Measurements from ENCODE around the gene ZNF689.
A peak's percentile ranks its signal among the peaks of the same experiment; 100 is the strongest.

ZNF689 gene

GRCh38 chr16:30559690-30560089 lies 50.5 kb downstream of the ZNF689 start:
- peak in 1 of 2 donors; percentile 45 for DNase-seq

- no peak for DNase-seq
These were observed 51.3 kb downstream of the ZNF689 start for GRCh38 chr16:30558789-30559377.

DNA sequence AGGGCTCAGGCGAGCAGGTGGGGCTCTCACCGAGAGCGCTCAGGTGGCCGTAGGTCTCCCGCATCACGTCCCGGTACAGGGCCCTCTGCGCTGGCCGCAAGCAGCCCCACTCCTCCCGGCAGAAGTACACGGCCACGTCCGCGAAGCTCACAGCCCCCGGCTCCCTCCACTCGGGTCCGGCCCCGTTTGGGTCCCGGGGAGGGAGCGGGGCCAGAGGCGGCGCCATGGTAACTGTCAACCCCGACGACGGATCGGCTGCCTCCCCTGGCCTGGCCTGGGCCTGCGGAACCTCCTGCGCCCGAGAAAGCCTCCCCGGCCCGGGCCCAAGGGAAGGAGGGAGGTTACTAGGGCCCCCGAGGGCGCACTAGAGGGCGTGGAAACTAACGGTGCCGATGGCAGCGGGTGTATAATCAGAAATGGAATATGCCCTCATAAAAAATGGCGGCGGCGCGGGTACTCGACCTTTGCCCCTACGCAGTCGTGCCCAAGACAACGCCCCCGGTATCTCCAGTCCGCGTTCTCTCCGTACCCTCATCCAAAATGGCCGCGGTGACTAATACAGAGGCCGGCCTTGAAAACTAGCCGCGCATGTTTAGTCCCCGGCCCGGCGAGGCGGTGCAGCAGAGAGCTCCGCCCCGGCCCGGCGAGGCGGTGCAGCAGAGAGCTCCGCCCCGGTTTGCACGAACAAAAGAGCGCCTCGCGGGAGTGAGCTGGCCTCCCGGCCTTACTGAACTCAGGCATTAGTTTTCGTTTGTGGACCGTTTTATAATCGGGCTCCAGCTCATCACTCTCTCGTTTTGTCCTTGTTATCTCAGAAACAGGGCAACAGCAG lies 52.0 kb downstream of the ZNF689 start, which contains the start of gene ZNF764:
TSS of gene ZNF764 (minus strand) at position 418 of the 832 bp plus-strand sequence. CDS start at position 226, 192 bp downstream.
- DNase-seq: peak; percentile 98 to 99

DNA sequence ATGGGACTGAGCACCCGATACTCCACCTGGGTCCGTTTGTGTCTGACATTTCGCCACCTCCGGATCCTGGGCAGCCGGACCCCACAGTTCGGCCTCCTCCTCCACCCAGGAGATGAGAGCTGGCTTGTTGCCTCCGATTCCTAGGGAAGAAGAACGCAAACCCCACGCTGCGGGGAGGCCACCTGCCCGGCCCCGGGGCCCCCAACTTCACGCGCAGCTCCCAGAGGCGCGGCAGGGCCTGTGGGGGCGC lies 52.6 kb downstream of the ZNF689 start:
- no peak for DNase-seq

- no peak for DNase-seq
These were observed 54.1 kb downstream of the ZNF689 start for GRCh38 chr16:30556125-30556473.

GRCh38 chr16:30555315-30556124 lies 54.7 kb downstream of the ZNF689 start:
- no peak for DNase-seq

DNA sequence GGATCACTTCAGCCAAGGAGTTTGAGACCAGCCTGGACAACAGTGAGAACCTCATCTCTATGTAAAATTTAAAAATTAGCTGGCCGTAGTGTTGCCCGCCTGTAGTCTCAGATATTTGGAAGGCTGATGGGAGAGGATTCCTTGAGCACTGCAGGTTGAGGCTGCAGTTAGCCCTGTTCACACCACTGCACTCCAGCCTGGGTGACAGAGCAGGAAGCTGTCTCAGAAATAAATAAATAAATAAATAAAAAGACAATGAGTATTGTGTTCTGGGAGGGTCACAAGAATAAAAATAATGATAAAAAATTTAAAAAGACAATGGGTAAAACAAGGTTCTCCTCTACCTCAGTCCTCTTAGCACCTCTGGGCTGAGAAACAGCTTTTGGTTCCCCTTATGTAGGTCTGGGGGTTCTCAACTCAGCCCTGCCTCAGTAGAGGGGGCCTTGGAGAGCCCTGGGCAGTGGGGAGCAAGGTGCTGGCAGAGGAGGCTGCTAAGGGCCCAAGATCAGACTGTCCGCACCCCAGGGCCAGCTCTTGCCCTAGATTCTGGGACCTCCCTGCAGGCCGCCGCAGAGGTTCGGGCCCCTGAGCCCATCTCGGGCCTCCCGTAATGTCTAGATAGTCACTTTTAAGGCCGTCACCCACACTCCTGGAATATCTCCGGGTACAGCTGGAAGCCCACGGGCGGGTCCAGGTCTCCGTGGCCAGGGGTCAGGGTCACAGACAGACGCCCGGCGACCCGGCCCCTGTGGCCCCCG lies 55.5 kb downstream of the ZNF689 start:
- no peak for DNase-seq

GRCh38 chr16:30553393-30553899 lies 56.7 kb downstream of the ZNF689 start:
- peak in 1 of 2 donors; percentile 16 for DNase-seq

DNA sequence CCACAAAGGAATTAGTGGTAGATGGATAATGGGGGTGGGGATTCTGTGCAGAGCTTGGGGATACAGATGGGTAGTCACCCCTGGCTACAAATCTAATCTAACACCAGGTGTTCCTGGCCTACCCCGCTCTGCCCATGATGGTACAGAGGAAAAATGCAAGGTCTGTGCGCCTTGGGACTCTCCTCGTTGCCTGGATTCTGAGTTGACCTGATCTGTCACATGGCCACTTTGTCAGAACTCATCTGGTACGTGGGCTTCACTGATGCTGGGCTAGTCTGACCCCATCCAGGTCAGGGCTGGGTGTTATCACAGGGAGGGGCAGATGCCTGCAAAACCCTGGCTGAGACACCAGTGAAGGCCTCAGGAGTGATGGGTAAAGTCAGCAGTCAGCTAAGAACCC lies 57.2 kb downstream of the ZNF689 start:
- no peak for DNase-seq
